Activated CD4-positive, alpha-beta T cell treated with anti-CD3 and anti-CD28 coated beads, Interleukin-2, amount 50 U/mL, for 48 hours (primary cell): Measurements from ENCODE around the gene CCL19.

Experiments used
- DNase-seq, 2 experiments: peaks; one replicate each; pipeline ENCODE4 v3.0.0-alpha.2; 2020

Gene CCL19

DNA sequence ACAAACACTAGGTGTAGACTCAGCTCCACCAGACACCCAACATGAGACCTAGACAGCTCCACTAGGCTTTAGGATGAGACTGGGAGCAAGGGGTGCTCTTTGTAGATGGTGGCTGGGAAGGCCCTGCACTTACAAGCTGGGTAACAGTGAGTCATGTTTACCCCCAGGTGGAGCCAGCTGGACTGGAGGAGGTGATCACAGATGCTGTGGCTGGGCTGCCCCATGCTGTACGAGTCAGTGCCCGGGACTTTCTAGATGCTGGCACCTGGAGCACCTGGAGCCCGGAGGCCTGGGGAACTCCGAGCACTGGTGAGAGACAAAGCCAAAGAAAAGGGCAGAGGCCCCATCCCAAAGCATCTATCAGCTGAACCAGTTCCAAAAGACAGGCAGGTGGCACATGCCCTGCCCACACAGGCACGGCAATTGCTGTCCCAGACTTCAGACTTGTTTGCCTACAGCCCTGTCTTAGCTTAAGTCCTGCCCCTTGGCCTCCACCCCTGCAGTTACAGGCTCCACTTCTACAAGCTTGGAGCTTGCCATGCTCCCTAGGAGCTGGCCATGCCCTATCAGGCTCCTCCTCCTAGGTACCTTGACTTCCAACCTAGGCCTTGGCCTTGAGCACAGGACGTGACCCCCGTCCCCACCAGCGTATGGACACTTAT, 31.4 kb downstream of the CCL19 start:
- DNase-seq, result no peak

DNA sequence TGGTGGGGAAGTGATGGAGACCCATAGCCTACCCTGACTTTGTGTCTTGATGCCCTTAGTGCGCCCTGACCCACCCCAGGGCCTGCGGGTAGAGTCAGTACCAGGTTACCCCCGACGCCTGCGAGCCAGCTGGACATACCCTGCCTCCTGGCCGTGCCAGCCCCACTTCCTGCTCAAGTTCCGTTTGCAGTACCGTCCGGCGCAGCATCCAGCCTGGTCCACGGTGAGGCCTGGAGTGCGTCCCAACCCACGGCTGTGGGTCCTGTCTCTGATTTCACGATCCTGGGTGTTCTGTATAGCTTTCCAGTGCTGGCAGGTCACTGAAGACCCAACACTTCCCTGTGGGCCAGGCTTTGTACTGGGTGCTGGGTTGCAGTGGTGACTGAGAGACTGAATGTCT, 32.6 kb downstream of the CCL19 start:
- no peak for DNase-seq

DNA sequence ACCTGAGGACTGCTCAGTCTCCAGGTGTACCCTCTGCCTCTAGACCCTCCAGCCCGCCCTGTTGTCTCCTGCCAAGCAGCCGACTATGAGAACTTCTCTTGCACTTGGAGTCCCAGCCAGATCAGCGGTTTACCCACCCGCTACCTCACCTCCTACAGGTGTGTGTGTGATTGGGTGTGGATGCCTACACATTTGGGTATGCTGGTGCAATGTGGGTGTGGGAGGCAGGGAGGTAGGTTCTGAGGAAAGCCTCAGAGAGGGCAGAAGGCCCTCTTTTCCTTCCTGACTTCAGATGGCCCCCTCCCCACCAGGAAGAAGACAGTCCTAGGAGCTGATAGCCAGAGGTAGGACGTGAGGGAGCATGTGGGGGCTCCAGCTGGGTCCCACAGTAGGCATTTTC, 34.1 kb downstream of the CCL19 start:
- DNase-seq, result no peak

DNA sequence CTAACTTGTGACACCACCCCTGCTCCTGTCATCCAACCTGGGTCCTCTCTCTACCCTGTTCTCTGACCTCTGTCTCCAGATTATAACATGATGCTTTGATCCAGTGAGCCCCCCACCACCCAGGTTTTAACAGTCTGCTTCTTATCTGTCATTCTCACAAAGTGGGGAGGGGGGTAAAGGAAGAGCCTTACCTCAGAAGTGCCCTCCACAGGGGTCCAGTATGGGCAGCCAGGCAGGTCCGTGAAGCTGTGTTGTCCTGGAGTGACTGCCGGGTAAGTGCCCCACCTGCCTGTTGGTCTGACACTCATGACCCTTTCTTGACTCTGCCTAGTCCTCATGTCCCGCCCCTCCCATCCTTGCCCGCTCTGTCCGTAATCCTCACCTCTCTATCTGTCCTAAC, 35.7 kb downstream of the CCL19 start:
- no peak for DNase-seq

DNA sequence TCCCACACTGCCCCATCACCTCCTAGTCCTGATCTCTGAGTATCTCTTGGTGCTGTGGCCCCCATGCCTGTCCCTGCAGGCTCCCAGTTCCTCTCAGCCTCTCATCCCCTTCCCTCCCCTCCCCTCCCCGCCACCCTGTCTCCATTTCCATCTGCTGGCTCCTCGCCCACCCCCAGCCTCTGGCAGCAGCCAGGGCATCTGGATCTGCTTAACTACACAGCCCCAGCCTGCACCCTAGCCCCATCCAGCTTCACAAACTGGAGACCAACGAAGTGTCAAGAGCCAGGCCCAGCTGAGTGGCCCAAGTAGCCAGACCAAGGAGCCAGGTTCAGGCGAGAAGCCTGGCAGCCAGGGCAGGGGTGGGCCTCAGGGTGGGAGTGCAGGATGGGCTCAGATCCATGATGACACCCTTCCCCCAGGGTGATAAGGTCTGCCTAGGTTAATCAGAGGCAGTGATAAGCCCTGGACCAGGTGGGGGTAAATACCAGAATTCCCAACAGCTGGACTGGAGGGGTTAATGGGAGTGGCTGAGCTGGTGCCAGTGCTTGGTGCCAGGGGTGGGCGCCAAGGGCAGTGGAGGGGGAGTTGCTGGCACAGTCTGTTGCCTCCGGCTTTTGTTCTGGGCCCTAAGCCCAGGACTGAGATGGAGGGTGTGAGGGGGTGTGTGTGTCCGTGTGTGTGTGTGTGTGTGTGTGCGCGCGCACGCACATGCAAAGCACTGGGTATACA, 36.6 kb downstream of the CCL19 start:
- DNase-seq, result no peak

DNA sequence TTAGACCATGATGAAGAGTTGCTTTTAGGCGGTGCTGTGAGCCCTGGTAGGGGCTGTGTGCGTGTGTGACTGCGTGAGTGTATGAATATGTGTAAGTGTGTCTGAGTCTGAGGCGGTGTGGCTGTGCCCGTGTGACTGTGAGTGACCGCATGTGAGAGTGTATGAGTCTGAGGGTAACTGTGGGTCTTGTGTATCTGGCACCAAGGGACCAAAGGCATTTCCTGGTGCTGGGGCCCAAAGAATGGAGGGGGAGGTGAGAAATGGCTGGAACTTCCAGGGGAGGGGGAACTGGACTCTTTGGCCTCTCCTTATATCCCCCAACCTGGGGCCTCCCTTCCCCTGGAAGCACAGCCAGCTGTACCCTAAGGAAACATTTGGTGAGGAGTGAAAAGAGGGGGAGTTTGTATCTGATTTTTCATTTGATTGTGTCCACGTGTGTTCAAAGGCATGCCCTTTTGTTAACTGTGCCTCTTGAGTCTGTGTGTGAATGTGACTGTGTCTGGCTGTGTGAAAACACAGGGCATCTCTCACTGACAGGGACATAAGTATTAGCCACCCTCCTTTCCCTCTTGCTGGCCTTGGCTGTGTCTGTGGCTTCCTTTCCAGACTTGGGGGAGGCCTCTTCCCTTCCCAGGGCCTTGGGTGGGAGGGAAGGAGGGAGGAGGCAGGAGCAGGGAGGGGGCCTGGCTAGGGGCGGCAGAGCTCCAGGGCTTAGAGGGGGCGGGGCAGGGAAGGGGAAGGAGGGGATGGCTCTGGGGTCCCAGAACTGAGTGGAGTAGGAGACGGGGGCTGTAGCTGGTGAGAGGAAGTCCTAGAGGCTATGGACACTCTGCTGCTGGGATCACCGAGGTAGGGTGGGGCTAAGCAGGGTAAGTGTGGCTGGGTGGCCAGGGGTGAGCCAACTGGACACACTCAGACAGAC, 37.7 kb downstream of the CCL19 start:
- DNase-seq, result no peak

DNA sequence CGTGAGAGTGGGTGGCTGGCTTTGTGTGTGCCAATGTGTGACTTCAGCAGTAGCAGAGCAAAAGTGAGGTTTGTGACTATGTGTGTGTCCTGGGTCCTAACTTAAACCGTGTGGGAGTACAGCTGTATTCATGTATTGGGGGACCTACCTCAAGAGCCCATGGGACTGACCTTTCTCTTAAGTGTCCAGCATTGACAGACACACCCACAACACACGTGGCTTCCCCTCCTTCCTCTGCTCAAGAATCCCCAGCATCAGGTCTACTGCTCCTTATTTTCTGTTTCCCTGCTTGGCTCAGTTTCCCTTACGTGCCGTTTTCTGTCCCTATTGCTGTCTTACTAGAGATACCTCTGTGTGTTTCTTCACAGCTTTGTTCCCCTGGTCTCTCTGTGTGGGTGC, 38.5 kb downstream of the CCL19 start:
- no peak for DNase-seq

DNA sequence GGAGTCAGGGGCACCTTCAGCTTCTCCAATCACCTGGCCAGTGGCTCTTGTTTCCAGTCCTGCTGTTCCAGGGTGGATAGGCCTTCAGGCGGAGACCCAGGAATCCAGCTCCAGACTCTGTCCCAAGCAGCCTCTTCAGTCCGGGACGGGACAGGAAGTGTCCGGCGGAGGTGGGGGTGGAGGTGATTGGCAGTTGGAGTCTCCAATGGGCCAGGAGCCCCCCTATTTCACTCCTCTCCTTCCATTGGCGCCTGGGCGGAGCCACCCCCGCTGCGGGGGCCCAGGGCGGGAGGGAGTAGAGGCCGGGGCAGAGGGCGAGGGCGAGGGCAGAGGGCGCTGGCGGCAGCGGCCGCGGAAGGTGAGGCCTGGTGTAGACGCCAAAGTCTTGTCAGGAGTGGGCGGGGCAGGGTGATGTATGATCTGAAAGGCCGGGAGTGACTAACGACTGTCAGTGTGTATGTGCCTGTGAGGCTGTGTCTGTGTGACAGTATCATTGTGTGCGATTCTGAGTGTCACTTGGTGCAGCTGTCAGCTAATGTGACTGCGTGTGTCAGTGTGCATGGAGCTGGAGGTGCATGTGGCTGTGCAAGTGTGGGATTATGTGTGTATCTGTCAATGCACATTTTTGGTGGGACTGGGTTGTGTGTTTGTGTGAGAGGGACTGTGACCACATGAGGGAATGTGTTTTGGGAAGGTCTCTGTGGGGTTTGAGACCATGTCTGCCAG, 39.0 kb downstream of the CCL19 start, which contains the start of gene IL11RA:
IL11RA (plus strand) TSS at position 310 of the 726 bp plus-strand sequence. CDS start 3,033 bp downstream, outside the sequence.
- DNase-seq, result peak; percentile 66 to 70

DNA sequence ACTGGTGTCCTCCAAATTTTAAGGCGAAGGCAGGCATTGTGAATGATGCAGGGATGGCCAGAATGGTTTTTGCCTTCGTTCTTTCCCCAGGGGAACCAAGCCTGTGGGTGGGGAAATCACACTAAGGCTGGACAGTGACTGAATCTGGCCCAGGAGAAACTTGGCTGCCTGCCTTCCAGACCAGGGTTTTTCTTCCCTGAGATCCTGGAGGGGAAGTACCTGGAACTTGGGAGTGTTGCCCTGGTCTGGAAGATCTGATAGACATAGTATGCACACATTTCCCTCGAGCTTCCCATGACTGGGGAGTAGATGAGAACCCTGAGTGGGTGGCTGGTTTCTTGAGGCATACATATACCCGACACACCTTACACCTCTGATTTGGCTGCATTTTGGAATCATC, 39.8 kb downstream of the CCL19 start:
- DNase-seq, result no peak

DNA sequence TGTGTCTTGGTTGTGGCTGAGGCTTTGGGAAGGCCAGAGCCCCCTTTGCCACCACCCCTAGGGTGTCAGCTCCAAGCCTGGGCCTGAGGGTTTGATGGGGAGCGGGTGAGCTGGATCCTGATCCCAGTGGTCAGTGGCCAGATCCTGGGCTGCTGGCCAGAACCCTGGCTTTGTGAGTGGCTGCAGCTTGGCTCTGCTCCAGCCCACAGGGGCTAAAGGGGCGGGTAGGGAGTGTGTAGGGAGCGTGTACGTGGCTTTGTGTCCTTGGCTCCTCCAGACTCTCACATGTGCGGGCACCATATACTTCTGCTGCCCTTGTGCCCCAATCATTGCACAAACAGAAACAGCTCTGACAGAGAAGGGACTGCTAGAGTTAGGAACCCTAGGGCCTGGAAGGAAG, 40.3 kb downstream of the CCL19 start:
- no peak for DNase-seq

DNA sequence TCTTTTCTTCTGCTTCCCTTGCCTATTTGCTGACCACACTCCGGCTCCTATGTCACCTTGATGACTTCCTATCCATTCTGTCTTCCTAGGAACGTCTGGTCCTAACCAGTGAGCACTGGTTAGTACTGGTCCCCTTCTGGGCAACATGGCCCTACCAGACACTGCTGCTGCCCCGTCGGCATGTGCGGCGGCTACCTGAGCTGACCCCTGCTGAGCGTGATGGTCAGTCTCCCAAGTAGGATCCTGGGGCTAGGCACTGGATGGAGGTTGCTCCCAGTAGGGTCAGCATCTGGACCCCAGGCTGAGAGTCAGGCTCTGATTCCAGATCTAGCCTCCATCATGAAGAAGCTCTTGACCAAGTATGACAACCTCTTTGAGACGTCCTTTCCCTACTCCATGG, 42.4 kb downstream of the CCL19 start:
- DNase-seq, result no peak

DNA sequence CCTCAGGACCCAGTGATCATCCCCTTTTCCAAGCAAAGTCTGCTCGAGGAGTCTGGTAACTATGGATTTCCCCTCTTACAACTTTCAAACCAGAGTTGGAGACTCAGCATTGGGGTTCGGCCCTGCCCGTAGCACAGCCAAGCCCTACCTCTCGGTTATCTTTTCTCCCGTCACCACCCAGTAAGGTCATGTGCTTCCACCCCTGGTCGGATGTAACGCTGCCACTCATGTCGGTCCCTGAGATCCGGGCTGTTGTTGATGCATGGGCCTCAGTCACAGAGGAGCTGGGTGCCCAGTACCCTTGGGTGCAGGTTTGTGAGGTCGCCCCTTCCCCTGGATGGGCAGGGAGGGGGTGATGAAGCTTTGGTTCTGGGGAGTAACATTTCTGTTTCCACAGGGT, 43.4 kb downstream of the CCL19 start:
- DNase-seq, result no peak

DNA sequence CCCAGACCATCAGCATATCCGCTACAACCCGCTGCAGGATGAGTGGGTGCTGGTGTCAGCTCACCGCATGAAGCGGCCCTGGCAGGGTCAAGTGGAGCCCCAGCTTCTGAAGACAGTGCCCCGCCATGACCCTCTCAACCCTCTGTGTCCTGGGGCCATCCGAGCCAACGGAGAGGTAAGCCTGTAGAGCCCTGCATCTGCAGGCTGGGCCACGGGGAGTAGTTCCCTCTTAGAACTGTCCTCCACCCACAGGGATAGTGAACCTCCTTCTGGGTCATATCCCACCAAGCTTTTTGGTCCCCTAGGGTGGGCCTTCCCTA, 44.0 kb downstream of the CCL19 start:
- DNase-seq, result no peak

DNA sequence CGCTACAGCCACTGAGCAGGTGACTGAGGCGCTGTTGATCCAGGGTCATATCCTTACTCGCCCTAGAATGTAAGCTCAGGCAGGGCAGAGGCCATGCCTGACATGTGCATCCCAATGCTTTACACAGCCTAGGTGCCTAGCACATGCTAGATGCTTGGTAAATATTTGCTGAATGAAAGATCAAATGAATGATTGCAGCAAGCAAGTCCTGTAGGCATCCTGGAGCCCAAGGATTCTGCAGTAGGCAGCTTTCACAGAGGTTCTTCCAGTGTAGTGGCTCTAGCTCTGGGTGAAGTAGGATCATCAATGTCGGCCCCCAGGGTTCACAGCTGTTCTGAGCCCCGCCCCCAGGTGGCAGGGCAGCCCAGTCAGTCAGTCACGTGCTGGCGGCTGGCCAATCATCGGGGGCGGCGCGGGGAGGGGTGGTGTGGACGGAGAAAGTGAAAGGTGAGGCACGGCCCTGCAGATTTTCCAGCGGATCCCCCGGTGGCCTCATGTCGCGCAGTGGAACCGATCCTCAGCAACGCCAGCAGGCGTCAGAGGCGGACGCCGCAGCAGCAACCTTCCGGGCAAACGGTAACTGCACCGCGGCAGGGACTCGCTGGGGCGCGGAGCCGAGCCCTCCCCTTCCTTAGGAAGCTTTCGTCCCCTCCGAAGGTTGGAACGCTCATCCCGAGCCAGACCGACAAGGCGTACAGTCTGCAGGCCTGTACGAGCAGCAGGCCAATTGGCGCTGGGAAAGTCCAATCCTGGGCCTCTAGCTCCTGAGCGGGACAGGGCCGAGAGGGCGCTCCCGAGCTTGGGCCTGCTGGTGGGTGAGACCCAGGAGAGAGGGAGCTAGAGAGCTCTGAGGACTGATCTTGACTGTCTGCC, 44.6 kb downstream of the CCL19 start, which contains the start of gene GALT:
GALT (plus strand) TSS at position 465 of the 873 bp plus-strand sequence; CDS start at position 495, 30 bp downstream.
- peak; percentile 99 for DNase-seq

DNA sequence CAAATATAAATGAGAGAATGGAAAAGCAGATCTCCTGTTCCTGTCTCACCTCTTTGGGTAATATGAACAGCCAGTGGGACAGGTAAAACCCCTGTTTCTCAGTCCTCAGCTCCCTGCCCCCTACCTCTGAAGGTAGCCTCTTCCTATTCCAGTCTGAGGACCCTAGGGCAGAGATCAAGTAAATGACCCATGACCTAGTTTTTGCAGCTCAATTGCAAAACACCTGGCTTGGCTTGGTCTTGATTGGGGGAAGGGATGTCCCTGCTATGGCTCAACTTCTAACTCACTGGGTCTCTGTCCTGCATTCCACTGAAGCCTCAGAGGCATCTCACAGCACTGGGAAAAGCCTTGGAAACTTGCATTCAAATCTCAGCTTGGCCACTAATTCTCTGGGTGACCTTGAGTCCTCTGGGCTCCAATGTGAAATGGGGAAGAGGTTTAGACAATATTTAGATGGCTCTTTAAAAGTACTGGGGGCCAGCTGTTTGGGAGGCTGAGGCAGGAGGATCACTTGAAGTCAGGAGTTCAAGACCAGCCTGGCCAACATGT, 46.2 kb downstream of the CCL19 start:
- no peak for DNase-seq

DNA sequence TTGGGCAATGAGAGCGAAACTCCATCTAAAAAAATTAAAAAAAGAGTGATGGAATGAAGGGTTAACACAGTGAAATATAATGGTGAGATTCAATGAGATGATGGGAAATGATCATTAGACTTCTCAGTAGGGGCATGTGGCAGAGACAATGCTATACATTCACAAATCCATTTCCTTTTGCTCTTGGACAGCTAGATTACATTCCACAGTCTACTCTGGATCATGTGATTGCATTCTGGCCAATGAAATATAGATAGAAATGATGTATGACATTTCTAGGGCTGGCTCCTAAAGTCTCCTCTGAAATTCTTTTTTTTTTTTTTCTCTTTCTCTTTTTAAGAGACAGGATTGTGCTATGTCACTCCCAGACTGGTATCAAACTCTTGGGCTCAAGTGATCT, 48.4 kb downstream of the CCL19 start:
- no peak for DNase-seq
